ENCODE results near the gene GTF3C5.
"Not testable (repeated sequence)": the region's sequence is repeated elsewhere in the genome, so short reads cannot be mapped to it uniquely, and the experiment has no call there.

GRCh38 chr9:133062569-133062968 lies 31.8 kb downstream of the GTF3C5 start:
- not testable (repeated sequence) for TF ChIP-seq CTCF (IDR thresholded peaks at IDR 0.05; ENCODE audit: poor library complexity); EZH2phosphoT487 (IDR thresholded peaks at IDR 0.05; ENCODE audit: low read depth, severe bottlenecking, unreplicated experiment)

Measured in hepatocyte (in vitro differentiated cells).